SKM-1 (cell line): ENCODE results near the gene NDUFAF3.
"Not testable (repeated sequence)": the region's sequence is repeated elsewhere in the genome, so short reads cannot be mapped to it uniquely, and the experiment has no call there.

ENCODE experiments used
- DNase-seq: peaks from one replicate; lab custom pipeline; 2025; ENCODE audit not compliant: unreplicated experiment; lab: John Stamatoyannopoulos, UW

The NDUFAF3 gene

GRCh38 chr3:48999085-48999858 lies 22.6 kb upstream of the NDUFAF3 start:
- no peak for DNase-seq

- no peak for DNase-seq
Measured at GRCh38 chr3:49001155-49001554, 20.8 kb upstream of the NDUFAF3 start.

DNA sequence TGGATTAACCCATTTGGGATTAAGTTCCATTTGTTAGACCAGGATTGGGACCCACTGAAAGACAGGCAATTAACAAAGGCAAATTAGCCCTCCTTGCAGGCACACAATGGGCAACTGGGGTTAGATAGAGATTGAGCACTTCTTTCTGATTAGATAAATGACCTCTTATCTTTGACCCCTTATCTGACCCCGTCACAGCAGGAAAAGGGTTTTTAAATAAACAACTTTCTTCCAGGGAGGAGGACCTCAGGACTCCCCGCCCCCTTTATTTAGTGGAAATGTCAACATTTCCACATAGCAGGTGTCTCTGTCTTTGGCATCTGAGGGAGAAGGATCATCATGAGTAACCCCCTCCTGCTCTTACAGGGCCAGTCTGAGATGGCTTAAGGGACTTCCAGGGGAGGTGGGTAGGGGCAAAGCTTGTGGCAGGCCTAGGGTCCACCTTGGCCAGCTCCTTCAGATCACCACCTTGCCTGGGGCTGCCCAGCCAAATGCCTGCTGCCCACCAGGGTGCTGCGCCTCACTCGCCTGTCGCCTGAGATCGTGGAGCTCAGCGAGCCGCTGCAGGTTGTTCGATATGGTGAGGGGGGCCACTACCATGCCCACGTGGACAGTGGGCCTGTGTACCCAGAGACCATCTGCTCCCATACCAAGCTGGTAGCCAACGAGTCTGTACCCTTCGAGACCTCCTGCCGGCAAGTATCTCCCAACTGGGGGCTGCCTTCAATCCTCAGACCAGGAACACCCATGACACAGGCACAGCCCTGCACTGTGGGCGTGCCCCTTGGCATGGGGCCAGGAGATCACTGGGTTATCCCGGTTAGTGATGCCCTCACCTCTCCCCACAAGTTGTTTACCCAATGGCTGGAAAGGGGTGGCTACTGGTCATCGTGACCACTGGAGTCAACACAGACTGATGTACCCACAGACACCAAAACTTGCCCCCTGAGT lies 17.3 kb upstream of the NDUFAF3 start:
- no peak for DNase-seq

- DNase-seq = no peak
Measured at GRCh38 chr3:49005303-49005680, 16.6 kb upstream of the NDUFAF3 start.

GRCh38 chr3:49005998-49006397 lies 15.9 kb upstream of the NDUFAF3 start:
- DNase-seq = no peak

DNA sequence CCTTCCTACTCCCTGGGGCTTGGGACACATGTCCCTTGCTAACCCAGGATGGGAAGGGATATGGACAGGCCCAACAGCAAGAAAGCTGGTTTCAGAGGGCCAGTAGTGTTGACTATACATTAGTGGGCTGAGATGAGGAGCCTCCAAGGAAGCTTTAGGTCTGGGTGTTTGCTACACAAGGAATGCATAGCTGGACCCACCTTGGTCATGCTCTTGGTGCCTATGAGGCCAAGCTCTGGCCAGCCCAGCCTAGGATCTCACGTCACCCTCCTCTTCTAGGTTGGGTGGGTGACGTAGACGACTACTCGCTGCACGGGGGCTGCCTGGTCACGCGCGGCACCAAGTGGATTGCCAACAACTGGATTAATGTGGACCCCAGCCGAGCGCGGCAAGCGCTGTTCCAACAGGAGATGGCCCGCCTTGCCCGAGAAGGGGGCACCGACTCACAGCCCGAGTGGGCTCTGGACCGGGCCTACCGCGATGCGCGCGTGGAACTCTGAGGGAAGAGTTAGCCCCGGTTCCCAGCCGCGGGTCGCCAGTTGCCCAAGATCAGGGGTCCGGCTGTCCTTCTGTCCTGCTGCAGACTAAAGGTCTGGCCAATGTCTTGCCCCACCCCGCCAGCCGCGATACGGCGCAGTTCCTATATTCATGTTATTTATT lies 15.4 kb upstream of the NDUFAF3 start:
- no peak for DNase-seq

DNA sequence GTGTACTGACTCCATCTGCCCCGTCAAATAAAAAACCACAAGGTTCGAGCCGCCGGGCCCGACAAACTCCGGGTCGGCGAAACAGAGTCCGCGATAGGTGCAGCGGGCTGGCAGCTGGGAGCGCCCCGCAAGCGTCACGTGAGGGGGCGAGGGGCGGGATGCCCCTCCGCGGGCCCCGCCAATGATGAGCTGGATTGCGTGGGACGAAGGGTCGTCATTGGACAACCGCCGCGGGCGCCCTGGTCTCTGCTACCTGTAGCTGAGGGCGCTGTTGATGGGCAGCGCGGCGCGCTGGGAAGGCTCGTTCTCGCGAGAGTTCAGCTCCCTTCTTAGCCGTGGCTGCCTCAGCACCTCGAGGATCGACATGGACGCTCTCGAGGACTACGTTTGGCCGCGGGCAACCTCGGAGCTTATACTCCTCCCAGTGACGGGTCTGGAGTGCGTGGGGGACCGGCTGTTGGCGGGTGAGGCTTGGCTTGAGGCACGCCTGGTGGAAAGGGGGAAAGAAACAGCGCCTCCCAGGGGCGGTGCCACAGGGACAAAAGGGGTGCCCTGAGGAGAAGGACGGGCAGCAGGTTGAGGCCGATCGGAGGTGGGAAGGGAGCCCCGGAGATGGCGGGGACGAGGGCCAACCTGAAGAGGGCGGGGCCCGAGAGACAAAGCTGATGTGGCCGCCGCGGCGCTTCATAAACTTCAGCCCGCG lies 14.7 kb upstream of the NDUFAF3 start, which contains the start of gene WDR6:
Gene WDR6 (plus strand): TSS at position 324 of the 703 bp plus-strand sequence. CDS start 41 bp downstream, at position 365.
- peak; percentile 88 for DNase-seq

DNA sequence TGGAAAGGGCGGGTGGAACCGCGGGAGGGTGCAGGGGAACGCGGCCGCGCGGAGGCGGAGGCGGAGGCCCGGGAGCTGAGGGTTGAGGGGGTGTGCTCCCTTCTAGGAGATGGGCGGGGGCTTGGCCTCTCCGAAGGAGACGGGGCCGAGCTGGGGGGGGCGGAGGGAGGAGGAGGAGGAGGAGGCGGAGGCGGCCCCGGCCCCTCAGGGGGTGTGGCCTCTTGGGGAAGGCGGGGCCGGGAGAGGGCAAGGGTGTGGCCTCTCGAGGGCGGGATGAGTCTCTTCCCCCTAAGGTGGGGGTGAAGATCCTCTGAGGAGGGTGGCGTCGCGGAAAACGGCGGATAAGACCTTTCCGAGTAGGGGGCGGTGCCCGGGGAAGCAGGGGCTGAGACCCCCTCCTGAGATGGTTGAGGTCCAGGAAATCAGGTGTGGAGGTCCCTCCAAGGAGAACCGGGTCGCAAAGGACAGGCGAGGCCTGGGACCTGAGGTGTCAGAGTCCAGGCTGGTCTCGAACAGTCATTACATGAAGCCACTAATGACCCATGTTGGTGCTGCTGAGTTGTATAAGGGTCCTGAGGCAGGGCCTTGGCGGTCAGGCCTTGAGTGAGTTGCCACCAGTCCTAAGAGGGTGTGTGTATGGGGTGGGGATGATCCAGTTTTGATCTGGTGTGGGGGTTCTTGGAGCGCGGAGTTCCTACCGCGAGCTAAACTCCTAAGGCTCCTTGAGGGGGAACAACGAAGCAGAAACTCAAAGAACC lies 14.0 kb upstream of the NDUFAF3 start:
- peak; percentile 63 for DNase-seq

- not testable (repeated sequence) for DNase-seq
Measured at GRCh38 chr3:49008627-49009026, 13.3 kb upstream of the NDUFAF3 start.

- DNase-seq = no peak
Measured at GRCh38 chr3:49009396-49009795, 12.5 kb upstream of the NDUFAF3 start.

- DNase-seq = no peak
Measured at GRCh38 chr3:49012441-49013017, 9.4 kb upstream of the NDUFAF3 start.

- DNase-seq = no peak
Measured at GRCh38 chr3:49013113-49013737, 8.7 kb upstream of the NDUFAF3 start.

DNA sequence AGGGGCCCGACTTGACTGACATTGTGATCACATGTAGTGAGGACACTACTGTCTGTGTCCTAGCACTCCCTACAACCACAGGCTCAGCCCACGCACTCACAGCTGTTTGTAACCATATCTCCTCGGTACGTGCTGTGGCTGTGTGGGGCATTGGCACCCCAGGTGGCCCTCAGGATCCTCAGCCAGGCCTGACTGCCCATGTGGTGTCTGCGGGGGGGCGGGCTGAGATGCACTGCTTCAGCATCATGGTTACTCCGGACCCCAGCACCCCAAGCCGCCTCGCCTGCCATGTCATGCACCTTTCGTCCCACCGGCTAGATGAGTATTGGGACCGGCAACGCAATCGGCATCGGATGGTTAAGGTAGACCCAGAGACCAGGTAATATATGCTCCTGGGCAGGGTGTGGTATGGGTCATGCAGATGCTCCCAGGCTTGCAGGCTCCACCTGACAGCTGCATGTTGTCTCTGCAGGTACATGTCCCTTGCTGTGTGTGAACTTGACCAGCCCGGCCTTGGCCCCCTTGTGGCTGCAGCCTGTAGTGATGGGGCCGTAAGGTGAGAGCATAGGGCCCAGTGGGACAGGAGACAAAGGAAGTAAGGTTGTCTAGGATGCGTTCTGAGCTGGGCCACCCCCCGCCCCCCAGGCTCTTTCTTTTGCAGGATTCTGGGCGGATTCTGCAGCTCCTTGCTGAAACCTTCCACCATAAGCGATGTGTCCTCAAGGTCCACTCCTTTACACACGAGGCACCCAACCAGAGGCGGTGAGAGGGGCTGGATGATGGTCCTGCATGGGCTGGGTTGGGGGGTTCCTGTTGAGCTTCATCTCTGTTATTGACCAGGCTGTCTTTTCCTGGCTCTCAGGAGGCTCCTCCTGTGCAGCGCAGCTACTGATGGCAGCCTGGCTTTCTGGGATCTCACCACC lies 7.9 kb upstream of the NDUFAF3 start:
- no peak for DNase-seq

DNA sequence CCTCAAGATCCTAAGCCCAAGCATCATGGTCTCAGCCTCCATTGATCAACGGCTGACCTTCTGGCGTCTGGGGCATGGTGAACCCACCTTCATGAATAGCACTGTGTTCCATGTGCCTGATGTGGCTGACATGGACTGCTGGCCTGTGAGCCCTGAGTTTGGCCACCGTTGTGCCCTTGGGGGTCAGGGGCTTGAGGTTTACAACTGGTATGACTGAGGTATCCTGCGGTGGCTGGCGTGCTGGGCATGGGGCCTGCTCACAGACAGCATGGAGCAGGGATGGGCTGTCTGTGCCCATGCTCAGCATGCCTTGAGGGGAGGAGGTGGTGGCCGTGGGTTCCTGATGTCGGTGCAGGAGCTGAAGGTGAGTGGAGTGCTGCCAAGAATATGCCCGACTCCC lies 6.8 kb upstream of the NDUFAF3 start:
- no peak for DNase-seq

DNA sequence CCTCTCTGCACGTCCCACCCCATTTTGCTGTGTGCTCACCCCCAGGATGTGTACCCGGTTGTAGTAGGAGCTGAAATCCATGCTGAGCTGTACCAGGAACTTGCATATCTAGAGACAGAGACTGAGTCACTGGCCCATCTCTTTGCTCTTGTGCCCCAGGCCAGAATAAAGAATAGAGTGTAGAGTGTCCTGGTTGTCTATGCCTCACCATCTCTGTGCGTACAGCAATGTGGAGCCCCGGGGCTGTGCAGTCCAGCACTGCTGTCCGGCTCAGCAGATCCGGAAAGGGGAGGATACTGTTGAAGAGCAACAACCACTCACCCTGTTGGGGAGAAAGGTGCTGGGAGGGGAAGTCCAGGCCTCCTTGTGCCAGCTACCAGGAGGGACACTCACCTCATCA lies 6.2 kb upstream of the NDUFAF3 start:
- DNase-seq = no peak

GRCh38 chr3:49016414-49017228 lies 5.3 kb upstream of the NDUFAF3 start:
- DNase-seq = no peak

GRCh38 chr3:49017229-49017970 lies 4.5 kb upstream of the NDUFAF3 start:
- no peak for DNase-seq
